ENCODE measurements around the gene FAM13A. TPM values are rescaled to one million over a fixed set of nuclear protein-coding genes. Genes with fewer than 3 reads are reported as not detected.

Gene FAM13A
- total RNA-seq, 2 experiments from 2014 or later = 5.0 to 5.1 TPM

DNA sequence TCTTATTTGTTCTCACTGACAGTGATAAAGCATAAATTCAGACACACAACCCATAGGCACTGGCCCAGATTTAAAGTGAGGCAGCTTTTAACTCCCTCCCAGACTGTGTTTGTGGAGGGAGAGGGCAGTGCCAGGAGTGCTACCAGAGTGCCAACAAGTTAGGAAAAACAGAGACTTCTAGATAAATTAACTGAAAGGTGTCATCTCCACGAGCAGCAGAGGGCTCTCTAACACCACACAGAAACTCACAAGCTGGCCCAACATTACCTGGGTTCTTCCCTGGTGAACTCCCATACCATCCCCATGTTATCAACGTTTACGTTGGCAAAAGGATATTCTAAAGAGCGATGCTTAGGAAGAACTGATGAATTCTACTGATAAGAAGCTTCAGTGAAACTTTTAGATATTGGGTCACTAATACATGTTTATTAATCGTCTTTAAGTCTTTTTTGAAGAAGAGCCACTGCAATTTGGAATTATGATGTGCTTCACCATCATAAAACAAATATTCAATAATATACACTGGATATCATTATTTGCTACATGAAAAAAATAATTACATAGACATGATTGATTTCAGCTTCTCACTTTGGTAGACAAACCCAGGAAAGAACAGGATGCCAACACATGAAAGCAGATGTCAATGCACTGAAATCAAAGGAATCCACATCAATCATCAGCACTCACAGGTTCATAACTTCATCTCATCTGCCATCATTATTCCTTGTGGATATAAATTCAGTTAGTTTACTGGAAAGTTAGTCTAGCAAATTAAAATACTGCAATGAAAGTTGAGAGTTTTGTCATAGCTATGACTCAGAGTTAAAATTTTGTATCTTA is 238.1 kb downstream of the FAM13A start:
- ChIA-PET POLR2A (no interaction called here), CTCF (interaction anchor here (0.5 to 4.9 kb wide), 14 partner anchors 18 to 560 kb away, joined by 3 to 106 read pairs (median 3); no protein-coding TSS in a partner anchor)
- peak; percentile 62 for DNase-seq
- intact Hi-C loops (cut with DNase I, micrococcal nuclease) = loop anchor here (1.0 to 5.0 kb wide), 2 partner anchors 205 to 338 kb away; no protein-coding TSS in a partner anchor
- no peak overlapping the region for H3K4me3 Mint-ChIP-seq
- H3K9me3 Mint-ChIP-seq (ENCODE audit: low read depth) = no peaks in the 10 kb centered on the region
- H3K27ac Mint-ChIP-seq = peak overlapping the region; percentile 25
- no peaks in the 10 kb centered on the region for H3K27me3 Mint-ChIP-seq
- no peaks in the 10 kb centered on the region for H3K36me3 Mint-ChIP-seq (ENCODE audit: low read depth)
- peaks cover 35% of the 10 kb centered on the region for H3K4me1 Mint-ChIP-seq
- ATAC-seq = no peak

- no peak overlapping the region for H3K27ac Mint-ChIP-seq
- no peaks in the 10 kb centered on the region for H3K27me3 Mint-ChIP-seq
- no peaks in the 10 kb centered on the region for H3K9me3 Mint-ChIP-seq (ENCODE audit: low read depth)
- ATAC-seq = no peak
- CTCF ChIA-PET = interaction anchor here (0.6 to 4.9 kb wide), 2 partner anchors 33 to 204 kb away, joined by 3 to 106 read pairs; no protein-coding TSS in a partner anchor
- no peak for DNase-seq
- H3K4me3 Mint-ChIP-seq = no peak overlapping the region
- no peaks in the 10 kb centered on the region for H3K36me3 Mint-ChIP-seq (ENCODE audit: low read depth)
- peaks cover 26% of the 10 kb centered on the region for H3K4me1 Mint-ChIP-seq
- intact Hi-C loops (cut with DNase I, micrococcal nuclease) = loop anchor here (1.0 to 5.0 kb wide), 2 partner anchors 207 to 340 kb away; no protein-coding TSS in a partner anchor
- POLR2A ChIA-PET = no interaction called here
Measured at GRCh38 chr4:88817740-88818139, 239.2 kb downstream of the FAM13A start.

DNA sequence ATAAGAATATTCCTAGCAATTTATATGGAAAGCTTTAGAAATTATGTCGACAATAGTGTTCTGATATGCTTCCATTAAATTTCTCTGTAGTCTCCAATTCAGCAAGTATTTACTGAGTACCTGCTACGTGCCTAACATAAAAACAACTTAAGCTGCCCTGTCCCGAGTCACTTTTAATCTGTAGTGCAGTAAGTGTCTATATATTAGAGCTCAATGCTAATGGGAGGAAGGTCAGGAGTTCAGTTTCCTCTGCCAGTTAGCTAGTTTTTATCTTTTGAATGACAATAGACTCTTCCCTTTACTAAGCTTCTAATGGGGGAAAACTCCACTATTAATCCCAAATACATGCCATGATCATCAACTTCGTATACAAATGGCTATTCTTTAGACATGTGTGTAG is 240.6 kb downstream of the FAM13A start:
- Mint-ChIP-seq H3K4me3 (no peak overlapping the region), H3K27ac (no peak overlapping the region), H3K9me3 (ENCODE audit: low read depth) (no peaks in the 10 kb centered on the region), H3K4me1 (peaks cover 19% of the 10 kb centered on the region), H3K27me3 (no peaks in the 10 kb centered on the region), H3K36me3 (ENCODE audit: low read depth) (no peaks in the 10 kb centered on the region)
- ChIA-PET POLR2A (no interaction called here), CTCF (interaction anchor here (0.6 to 2.3 kb wide), 3 partner anchors 59 to 207 kb away, joined by 3 to 16 read pairs (median 4); no protein-coding TSS in a partner anchor)
- ATAC-seq = no peak
- intact Hi-C loops (cut with DNase I, micrococcal nuclease) = loop anchor here in 1 of 2 experiments (5.0 kb wide), 1 partner anchor 341 kb away; no protein-coding TSS in a partner anchor
- no peak for DNase-seq

DNA sequence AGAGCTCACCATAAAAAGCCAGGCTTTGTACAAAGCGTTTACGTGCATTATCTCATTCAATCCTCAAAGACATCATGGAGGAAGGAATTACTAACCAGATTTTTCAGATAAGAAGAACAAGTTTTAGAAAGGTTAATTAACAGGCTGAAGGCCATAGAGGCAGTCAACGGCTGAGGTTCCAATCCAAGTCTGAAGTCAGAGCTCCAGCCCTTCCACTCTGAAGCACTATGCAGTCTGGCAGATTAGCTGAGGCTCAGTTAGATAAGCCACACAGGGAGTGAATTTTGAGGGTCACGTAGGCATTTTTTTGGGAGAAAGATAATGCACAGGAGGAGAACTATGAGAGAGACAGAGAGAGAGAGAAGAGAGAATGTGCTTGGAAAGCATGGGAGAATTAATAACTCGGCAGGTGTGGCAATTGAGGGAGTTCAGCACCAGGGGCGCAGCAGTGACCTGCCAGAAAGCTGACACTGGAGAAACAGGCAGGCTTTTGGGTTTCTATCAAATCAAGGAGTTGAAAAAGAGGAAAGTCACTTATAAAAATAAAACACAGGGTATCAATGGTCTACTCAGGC is 242.9 kb downstream of the FAM13A start:
- POLR2A ChIA-PET = no interaction called here
- DNase-seq (no peak), ATAC-seq (no peak)
- Mint-ChIP-seq H3K27me3 (no peaks in the 10 kb centered on the region), H3K9me3 (ENCODE audit: low read depth) (no peaks in the 10 kb centered on the region), H3K4me3 (no peak overlapping the region), H3K36me3 (ENCODE audit: low read depth) (no peaks in the 10 kb centered on the region), H3K4me1 (peaks cover 6% of the 10 kb centered on the region), H3K27ac (no peak overlapping the region)
- CTCF ChIA-PET = interaction anchor here (0.6 kb wide), 1 partner anchor 528 kb away, joined by 3 read pairs; no protein-coding TSS in a partner anchor
- intact Hi-C loops (cut with DNase I, micrococcal nuclease) = no loop called here

GRCh38 chr4:88813013-88813412 is 244.0 kb downstream of the FAM13A start:
- ATAC-seq (no peak), DNase-seq (no peak)
- ChIA-PET CTCF (no interaction called here), POLR2A (no interaction called here)
- H3K27ac Mint-ChIP-seq = no peak overlapping the region
- no peaks in the 10 kb centered on the region for H3K36me3 Mint-ChIP-seq (ENCODE audit: low read depth)
- H3K9me3 Mint-ChIP-seq (ENCODE audit: low read depth) = no peaks in the 10 kb centered on the region
- no peaks in the 10 kb centered on the region for H3K27me3 Mint-ChIP-seq
- no peaks in the 10 kb centered on the region for H3K4me1 Mint-ChIP-seq
- intact Hi-C loops (cut with DNase I, micrococcal nuclease) = no loop called here
- H3K4me3 Mint-ChIP-seq = no peak overlapping the region

- ChIA-PET CTCF (interaction anchor here (1.2 kb wide), 1 partner anchor 19 kb away, joined by 3 read pairs; no protein-coding TSS in a partner anchor), POLR2A (no interaction called here)
- Mint-ChIP-seq H3K36me3 (ENCODE audit: low read depth) (no peaks in the 10 kb centered on the region), H3K4me1 (no peaks in the 10 kb centered on the region), H3K27me3 (no peaks in the 10 kb centered on the region), H3K9me3 (ENCODE audit: low read depth) (no peaks in the 10 kb centered on the region), H3K4me3 (no peak overlapping the region), H3K27ac (no peak overlapping the region)
- no peak for DNase-seq
- intact Hi-C loops (cut with DNase I, micrococcal nuclease) = no loop called here
- ATAC-seq = no peak
Measured at GRCh38 chr4:88812420-88812819, 244.6 kb downstream of the FAM13A start.

DNA sequence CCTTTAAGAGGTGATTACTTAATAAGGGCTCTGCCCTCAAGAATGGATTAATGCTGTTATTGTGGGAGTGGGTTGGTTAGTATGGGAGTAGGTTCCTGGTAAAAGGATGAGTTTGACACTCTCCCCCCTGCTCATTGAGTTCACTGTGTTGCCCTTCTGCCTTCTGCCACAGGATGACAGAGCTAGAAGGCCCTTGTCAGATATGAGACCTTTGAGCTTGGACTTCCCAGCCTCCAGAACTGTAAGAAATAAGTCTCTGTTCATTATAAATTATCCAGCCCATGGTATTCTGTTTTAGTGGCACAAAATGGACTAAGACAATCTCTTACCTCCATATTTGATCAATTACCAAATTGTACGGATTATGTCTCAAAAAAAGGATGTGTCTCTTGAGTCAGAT is 245.1 kb downstream of the FAM13A start:
- DNase-seq = no peak
- Mint-ChIP-seq H3K4me1 (no peaks in the 10 kb centered on the region), H3K27ac (no peak overlapping the region), H3K36me3 (ENCODE audit: low read depth) (no peaks in the 10 kb centered on the region), H3K9me3 (ENCODE audit: low read depth) (no peaks in the 10 kb centered on the region), H3K4me3 (no peak overlapping the region), H3K27me3 (no peaks in the 10 kb centered on the region)
- ATAC-seq = no peak
- CTCF ChIA-PET = interaction anchor here (1.0 to 1.2 kb wide), 2 partner anchors 20 to 320 kb away, joined by 3 read pairs; no protein-coding TSS in a partner anchor
- POLR2A ChIA-PET = no interaction called here
- intact Hi-C loops (cut with DNase I, micrococcal nuclease) = no loop called here

DNA sequence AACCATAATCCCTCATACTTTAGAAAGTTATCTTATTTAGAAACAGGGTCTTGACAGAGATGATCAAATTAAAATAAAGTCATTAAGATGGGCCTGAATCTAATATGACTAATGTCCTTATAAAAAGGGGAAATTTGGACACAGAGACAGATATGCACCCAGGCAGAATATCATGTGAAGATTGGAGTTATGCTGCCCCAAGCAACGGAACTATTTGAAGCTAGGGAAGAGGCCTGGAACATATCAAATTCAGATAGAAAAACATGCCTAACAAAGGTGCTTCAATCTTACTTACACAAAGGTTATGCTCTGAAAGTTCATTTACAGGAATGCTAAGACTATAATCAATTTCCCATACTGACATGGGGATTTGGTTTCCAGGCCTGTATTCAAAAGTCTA is 246.7 kb downstream of the FAM13A start:
- ChIA-PET POLR2A (no interaction called here), CTCF (interaction anchor here (0.7 kb wide), 1 partner anchor 245 kb away, joined by 3 read pairs; no protein-coding TSS in a partner anchor)
- no peak overlapping the region for H3K4me3 Mint-ChIP-seq
- DNase-seq (no peak), ATAC-seq (no peak)
- H3K27ac Mint-ChIP-seq = no peak overlapping the region
- no peaks in the 10 kb centered on the region for H3K36me3 Mint-ChIP-seq (ENCODE audit: low read depth)
- intact Hi-C loops (cut with DNase I, micrococcal nuclease) = no loop called here
- no peaks in the 10 kb centered on the region for H3K27me3 Mint-ChIP-seq
- no peaks in the 10 kb centered on the region for H3K9me3 Mint-ChIP-seq (ENCODE audit: low read depth)
- no peaks in the 10 kb centered on the region for H3K4me1 Mint-ChIP-seq

GRCh38 chr4:88809576-88810219 is 247.3 kb downstream of the FAM13A start:
- no peak overlapping the region for H3K27ac Mint-ChIP-seq
- DNase-seq (no peak), ATAC-seq (no peak)
- ChIA-PET CTCF (interaction anchor here (0.7 kb wide), 1 partner anchor 245 kb away, joined by 3 read pairs; no protein-coding TSS in a partner anchor), POLR2A (no interaction called here)
- no peaks in the 10 kb centered on the region for H3K9me3 Mint-ChIP-seq (ENCODE audit: low read depth)
- intact Hi-C loops (cut with DNase I, micrococcal nuclease) = no loop called here
- no peaks in the 10 kb centered on the region for H3K27me3 Mint-ChIP-seq
- no peak overlapping the region for H3K4me3 Mint-ChIP-seq
- peaks cover 1% of the 10 kb centered on the region for H3K4me1 Mint-ChIP-seq
- H3K36me3 Mint-ChIP-seq (ENCODE audit: low read depth) = no peaks in the 10 kb centered on the region

- DNase-seq = no peak
- Mint-ChIP-seq H3K27ac (no peak overlapping the region), H3K36me3 (ENCODE audit: low read depth) (no peaks in the 10 kb centered on the region), H3K4me3 (no peak overlapping the region), H3K4me1 (peaks cover 6% of the 10 kb centered on the region), H3K27me3 (no peaks in the 10 kb centered on the region), H3K9me3 (ENCODE audit: low read depth) (no peaks in the 10 kb centered on the region)
- intact Hi-C loops (cut with DNase I, micrococcal nuclease) = no loop called here
- POLR2A ChIA-PET = no interaction called here
- CTCF ChIA-PET = no interaction called here
- ATAC-seq = no peak
Measured at GRCh38 chr4:88809101-88809500, 247.9 kb downstream of the FAM13A start.

DNA sequence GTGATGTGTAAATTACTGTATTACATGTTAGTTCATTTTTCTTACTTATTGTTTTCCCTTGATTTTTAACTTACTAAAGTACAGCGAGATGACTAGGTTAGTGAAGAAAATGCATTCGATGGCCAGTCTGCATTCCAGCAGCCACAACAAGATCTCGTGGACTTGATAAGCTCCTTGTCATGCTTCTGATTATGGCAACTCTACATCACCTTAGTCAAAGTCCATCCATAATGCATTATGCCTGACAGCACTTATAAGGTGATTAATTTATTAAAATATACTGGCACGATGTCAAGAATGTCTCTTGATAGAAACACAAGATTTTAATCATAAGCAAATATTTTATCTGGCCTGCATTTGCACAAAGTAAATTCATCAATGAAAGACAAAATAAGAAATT is 249.5 kb downstream of the FAM13A start:
- H3K27ac Mint-ChIP-seq = no peak overlapping the region
- ATAC-seq = no peak
- H3K4me3 Mint-ChIP-seq = no peak overlapping the region
- no peaks in the 10 kb centered on the region for H3K27me3 Mint-ChIP-seq
- no peaks in the 10 kb centered on the region for H3K36me3 Mint-ChIP-seq (ENCODE audit: low read depth)
- DNase-seq = no peak
- H3K9me3 Mint-ChIP-seq (ENCODE audit: low read depth) = no peaks in the 10 kb centered on the region
- peaks cover 14% of the 10 kb centered on the region for H3K4me1 Mint-ChIP-seq
- CTCF ChIA-PET = no interaction called here
- POLR2A ChIA-PET = no interaction called here
- intact Hi-C loops (cut with DNase I, micrococcal nuclease) = no loop called here

All from activated CD4-positive, alpha-beta T cell treated with anti-CD3 and anti-CD28 coated beads for 36 hours (primary cell).